Thymus (tissue), 11 donors: ENCODE measurements around the gene NBEA. TPM values are rescaled to one million over a fixed set of nuclear protein-coding genes. Genes with fewer than 3 reads are reported as not detected.

Source experiments
- DNase-seq, 9 donors: peaks; one replicate each; pipeline ENCODE4 v3.0.0-alpha.2; 2013; ENCODE audit warnings: low spot score in 9 of 9, low read depth in 6 of 9, missing footprints in 1 of 9
- H3K27ac ChIP-seq, 2 donors: one replicate each; pipeline ENCODE4 v1.5.1; 2013; ENCODE audit warnings: control low read depth in 1 of 2, low read depth in 1 of 2, low read length in 1 of 2, mild to moderate bottlenecking in 1 of 2, moderate library complexity in 1 of 2
- H3K27me3 ChIP-seq, 2 donors: one replicate each; pipeline ENCODE4 v1.5.1; 2013; ENCODE audit warnings: low read length in 1 of 2; ENCODE audit not compliant: control insufficient read depth in 2 of 2, insufficient read depth in 1 of 2
- H3K36me3 ChIP-seq, 2 donors: one replicate each; pipeline ENCODE4 v1.5.1; 2013; ENCODE audit warnings: low read length in 1 of 2, mild to moderate bottlenecking in 1 of 2, moderate library complexity in 1 of 2; ENCODE audit not compliant: control insufficient read depth in 2 of 2, insufficient read depth in 2 of 2
- H3K4me1 ChIP-seq, 2 donors: one replicate each; pipeline ENCODE4 v1.5.1; 2013; ENCODE audit warnings: low read length in 2 of 2; ENCODE audit not compliant: control insufficient read depth in 2 of 2, insufficient read depth in 2 of 2
- H3K4me3 ChIP-seq, 2 donors: one replicate each; pipeline ENCODE4 v1.5.1; 2013; ENCODE audit warnings: low read length in 2 of 2, control low read depth in 1 of 2, mild to moderate bottlenecking in 1 of 2
- H3K9me3 ChIP-seq, 2 donors: one replicate each; pipeline ENCODE4 v1.5.1; 2013; ENCODE audit warnings: low read length in 1 of 2, mild to moderate bottlenecking in 1 of 2; ENCODE audit not compliant: control insufficient read depth in 2 of 2, insufficient read depth in 1 of 2
- WGBS: extraction: QIAGEN DNeasy Blood & Tissue Kit; methylation state at CpG from one replicate; pipeline ENCODE4 v1.1.7; 2013; 5-methylcytosine and 5-hydroxymethylcytosine counted together
- polyA plus RNA-seq: library from polyadenylated mRNA; stranded (reverse); fragments of 200-250 nt; gene quantifications from one replicate; pipeline ENCODE4 v1.2.3, GENCODE V29; 2013
- total RNA-seq: library from RNA; stranded (reverse); fragments of 120-200 nt; gene quantifications from one replicate; pipeline ENCODE4 v1.2.4, GENCODE V29; 2013
- donor health status: healthy.

The NBEA gene
- total and polyA plus RNA-seq, 2 donors, result 4.1 to 6.8 TPM

- H3K4me1 ChIP-seq, result no peaks in the 10 kb centered on the region
- H3K9me3 ChIP-seq, result no peaks in the 10 kb centered on the region
- 99% methylated on average over 1 of the region's 1 CpG for WGBS
- no peak for DNase-seq
- no peaks in the 10 kb centered on the region for H3K27me3 ChIP-seq
- no peaks in the 10 kb centered on the region for H3K36me3 ChIP-seq
- H3K27ac ChIP-seq, result no peak overlapping the region
- no peak overlapping the region for H3K4me3 ChIP-seq
These were observed 623.2 kb downstream of the NBEA start for GRCh38 chr13:35565273-35565672.

DNA sequence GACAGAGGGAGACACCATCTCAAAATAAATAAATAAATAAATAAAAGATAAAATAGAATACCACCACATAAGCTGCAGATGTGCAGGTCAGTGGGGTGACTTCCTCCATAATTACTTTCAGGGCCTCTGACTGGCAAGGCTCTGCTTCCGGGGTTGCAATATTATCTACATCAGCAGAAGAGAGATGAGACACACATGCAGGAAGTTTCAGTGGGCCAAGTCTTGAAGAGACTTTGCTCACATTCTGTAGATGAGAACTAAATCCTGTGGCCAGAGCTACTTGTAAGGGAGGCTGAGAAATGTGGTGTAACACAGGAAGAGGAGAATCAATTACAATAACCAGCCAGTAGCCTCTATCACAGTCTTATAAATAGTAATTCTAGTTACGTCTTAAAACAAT lies 624.3 kb downstream of the NBEA start:
- H3K36me3 ChIP-seq, result no peaks in the 10 kb centered on the region
- H3K27ac ChIP-seq, result no peak overlapping the region
- H3K27me3 ChIP-seq, result no peaks in the 10 kb centered on the region
- no peaks in the 10 kb centered on the region for H3K4me1 ChIP-seq
- H3K9me3 ChIP-seq, result no peaks in the 10 kb centered on the region
- 93% methylated on average over 2 of the region's 2 CpGs for WGBS
- DNase-seq, result no peak
- no peak overlapping the region for H3K4me3 ChIP-seq

GRCh38 chr13:35567406-35567980 lies 625.4 kb downstream of the NBEA start:
- H3K36me3 ChIP-seq, result no peaks in the 10 kb centered on the region
- H3K27me3 ChIP-seq, result no peaks in the 10 kb centered on the region
- H3K4me3 ChIP-seq, result no peak overlapping the region
- H3K9me3 ChIP-seq, result no peaks in the 10 kb centered on the region
- WGBS, result 95% methylated on average over 3 of the region's 3 CpGs
- no peaks in the 10 kb centered on the region for H3K4me1 ChIP-seq
- no peak overlapping the region for H3K27ac ChIP-seq
- DNase-seq, result no peak

DNA sequence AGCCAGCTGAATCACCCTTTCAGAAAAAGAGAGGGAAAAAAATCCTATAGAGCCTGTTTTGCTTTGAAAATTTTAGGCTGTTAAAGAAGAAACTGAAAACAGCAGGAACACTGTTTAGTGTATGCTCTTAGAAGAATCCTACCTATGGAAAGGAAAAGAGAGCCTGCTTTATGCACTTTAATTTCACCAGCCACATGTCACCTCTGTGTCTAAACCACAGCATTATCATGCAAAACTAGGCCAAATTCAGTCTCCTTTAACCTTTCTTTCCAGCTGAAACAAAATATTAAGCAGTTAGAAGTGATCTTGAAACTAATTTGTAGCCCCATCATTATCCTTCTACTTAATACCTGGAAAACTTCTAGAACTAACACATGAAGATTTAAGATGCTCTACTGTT lies 631.6 kb downstream of the NBEA start:
- Histone ChIP-seq H3K4me3 (no peak overlapping the region), H3K27me3 (no peaks in the 10 kb centered on the region), H3K36me3 (no peaks in the 10 kb centered on the region), H3K4me1 (no peaks in the 10 kb centered on the region), H3K27ac (no peak overlapping the region), H3K9me3 (no peaks in the 10 kb centered on the region)
- DNase-seq, result no peak

GRCh38 chr13:35592457-35592856 lies 650.4 kb downstream of the NBEA start:
- no peak overlapping the region for H3K27ac ChIP-seq
- no peaks in the 10 kb centered on the region for H3K27me3 ChIP-seq
- whole genome bisulfite sequencing, result 97% methylated on average over 4 of the region's 4 CpGs
- H3K4me3 ChIP-seq, result no peak overlapping the region
- no peaks in the 10 kb centered on the region for H3K4me1 ChIP-seq
- no peaks in the 10 kb centered on the region for H3K9me3 ChIP-seq
- DNase-seq, result no peak
- H3K36me3 ChIP-seq, result no peaks in the 10 kb centered on the region

DNA sequence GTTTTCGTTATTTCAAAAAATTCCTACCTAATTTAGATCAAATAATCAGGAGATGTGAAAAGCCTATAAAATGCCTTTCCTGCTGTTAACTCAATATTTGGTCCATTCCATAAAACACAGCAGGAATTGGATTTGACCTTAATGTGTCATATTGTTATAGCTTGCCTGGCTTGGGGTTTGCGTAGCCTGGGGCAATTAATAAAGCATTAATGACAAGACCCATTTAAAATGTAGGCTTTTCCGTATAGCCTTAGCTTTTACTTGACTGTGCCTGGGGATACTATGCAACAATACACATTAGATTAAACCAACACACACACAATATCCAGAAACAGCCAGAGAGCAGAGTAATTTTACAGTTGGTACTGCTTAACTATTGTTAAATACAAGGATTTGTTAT lies 651.6 kb downstream of the NBEA start:
- H3K36me3 ChIP-seq, result no peaks in the 10 kb centered on the region
- H3K27me3 ChIP-seq, result no peaks in the 10 kb centered on the region
- H3K9me3 ChIP-seq, result no peaks in the 10 kb centered on the region
- H3K4me1 ChIP-seq, result no peaks in the 10 kb centered on the region
- WGBS, result 99% methylated on average over 3 of the region's 3 CpGs
- DNase-seq, result no peak
- no peak overlapping the region for H3K27ac ChIP-seq
- no peak overlapping the region for H3K4me3 ChIP-seq

DNA sequence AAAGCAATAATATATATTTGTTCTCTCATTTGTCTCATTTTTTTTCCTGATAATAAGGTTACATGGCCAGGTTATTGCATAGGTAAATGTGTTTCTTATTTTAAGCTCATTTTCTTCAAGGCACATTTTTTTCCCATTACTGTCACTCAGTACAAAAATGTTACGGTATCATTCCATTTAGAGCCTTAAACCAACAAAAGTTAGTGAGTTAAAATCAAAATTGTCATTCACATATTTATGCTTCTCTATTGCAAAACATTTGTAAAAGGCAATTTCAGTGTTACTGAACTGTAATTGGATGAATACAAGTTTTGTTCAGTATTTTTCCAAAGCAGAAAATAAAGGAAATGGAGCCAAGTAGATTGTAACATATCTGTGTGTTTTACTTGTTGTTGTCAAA lies 652.0 kb downstream of the NBEA start:
- Histone ChIP-seq H3K36me3 (no peaks in the 10 kb centered on the region), H3K4me3 (no peak overlapping the region), H3K27ac (no peak overlapping the region), H3K9me3 (no peaks in the 10 kb centered on the region), H3K4me1 (no peaks in the 10 kb centered on the region), H3K27me3 (no peaks in the 10 kb centered on the region)
- DNase-seq, result no peak
- 99% methylated on average over 1 of the region's 1 CpG for WGBS

GRCh38 chr13:35595181-35595580 lies 653.1 kb downstream of the NBEA start:
- Histone ChIP-seq H3K27ac (no peak overlapping the region), H3K36me3 (no peaks in the 10 kb centered on the region), H3K27me3 (no peaks in the 10 kb centered on the region), H3K4me3 (no peak overlapping the region), H3K4me1 (no peaks in the 10 kb centered on the region), H3K9me3 (no peaks in the 10 kb centered on the region)
- no peak for DNase-seq

- H3K4me3 ChIP-seq, result no peak overlapping the region
- no peak for DNase-seq
- no peaks in the 10 kb centered on the region for H3K9me3 ChIP-seq
- H3K27ac ChIP-seq, result no peak overlapping the region
- WGBS, result 98% methylated on average over 5 of the region's 5 CpGs
- no peaks in the 10 kb centered on the region for H3K27me3 ChIP-seq
- no peaks in the 10 kb centered on the region for H3K4me1 ChIP-seq
- no peaks in the 10 kb centered on the region for H3K36me3 ChIP-seq
These were observed 654.4 kb downstream of the NBEA start for GRCh38 chr13:35596321-35597030.
